Testis (tissue), 2 donors: ENCODE results near the gene CLIC4.

Source experiments
- POLR2A ChIP-seq: fragments of 450-650 bp; IDR thresholded peaks from one replicate; pipeline ENCODE4 v1.6.1; 2017; ENCODE audit warnings: antibody characterized with exemption, mild to moderate bottlenecking, moderate library complexity
- TF ChIP-seq, protein P1 (sequence below), 3 experiments: fragments of 450-650 bp in 2 of 3; fragments of 200-600 bp in 1 of 3; sonication (generic) in 1 of 3; IDR thresholded peaks; one replicate each; pipeline ENCODE4 v1.5.1; 2016 to 2019; ENCODE audit warnings: antibody characterized with exemption in 3 of 3, mild to moderate bottlenecking in 2 of 3, moderate library complexity in 1 of 3

GRCh38 chr1:24737368-24738117, 7.7 kb upstream of the CLIC4 start:
- TF ChIP-seq, protein P1, sequence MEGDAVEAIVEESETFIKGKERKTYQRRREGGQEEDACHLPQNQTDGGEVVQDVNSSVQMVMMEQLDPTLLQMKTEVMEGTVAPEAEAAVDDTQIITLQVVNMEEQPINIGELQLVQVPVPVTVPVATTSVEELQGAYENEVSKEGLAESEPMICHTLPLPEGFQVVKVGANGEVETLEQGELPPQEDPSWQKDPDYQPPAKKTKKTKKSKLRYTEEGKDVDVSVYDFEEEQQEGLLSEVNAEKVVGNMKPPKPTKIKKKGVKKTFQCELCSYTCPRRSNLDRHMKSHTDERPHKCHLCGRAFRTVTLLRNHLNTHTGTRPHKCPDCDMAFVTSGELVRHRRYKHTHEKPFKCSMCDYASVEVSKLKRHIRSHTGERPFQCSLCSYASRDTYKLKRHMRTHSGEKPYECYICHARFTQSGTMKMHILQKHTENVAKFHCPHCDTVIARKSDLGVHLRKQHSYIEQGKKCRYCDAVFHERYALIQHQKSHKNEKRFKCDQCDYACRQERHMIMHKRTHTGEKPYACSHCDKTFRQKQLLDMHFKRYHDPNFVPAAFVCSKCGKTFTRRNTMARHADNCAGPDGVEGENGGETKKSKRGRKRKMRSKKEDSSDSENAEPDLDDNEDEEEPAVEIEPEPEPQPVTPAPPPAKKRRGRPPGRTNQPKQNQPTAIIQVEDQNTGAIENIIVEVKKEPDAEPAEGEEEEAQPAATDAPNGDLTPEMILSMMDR (IDR thresholded peaks at IDR 0.05) = no peak
- no peak for TF ChIP-seq POLR2A
